Left lung (tissue), 10 donors: ENCODE data around the gene PDE4D. TPM values are rescaled to one million over a fixed set of nuclear protein-coding genes. Genes with fewer than 3 reads are reported as not detected.
A peak's percentile ranks its signal among the peaks of the same experiment; 100 is the strongest.

ENCODE experiments used
- ATAC-seq: fragments of 200-7000 bp; cut with Tn5 transposase; one replicate; pipeline ENCODE4 v1.9.1; 2020; ENCODE audit warnings: moderate library complexity
- DNase-seq, 4 donors: peaks; one replicate each; pipeline ENCODE4 v3.0.0-alpha.2; 2013 to 2020
- H3K27ac ChIP-seq, 2 donors: fragments of 200-600 bp; sonication (generic) in 1 of 2; one replicate each; pipeline versions ENCODE4 v1.5.0 to v1.8.0; 2020 to 2021
- H3K27me3 ChIP-seq, 2 donors: fragments of 200-600 bp; sonication (generic) in 1 of 2; one replicate each; pipeline versions ENCODE4 v1.5.0 to v1.8.0; 2020 to 2021
- H3K36me3 ChIP-seq, 2 donors: fragments of 200-600 bp; sonication (generic) in 1 of 2; one replicate each; pipeline versions ENCODE4 v1.5.0 to v1.8.0; 2020 to 2021
- H3K4me1 ChIP-seq, 2 donors: fragments of 200-600 bp; one replicate each; pipeline ENCODE4 v1.8.0; 2021
- H3K4me3 ChIP-seq, 2 donors: fragments of 200-600 bp; sonication (generic) in 1 of 2; one replicate each; pipeline versions ENCODE4 v1.5.0 to v1.8.0; 2020 to 2021; ENCODE audit warnings: mild to moderate bottlenecking in 1 of 2
- H3K9me3 ChIP-seq, 2 donors: fragments of 200-600 bp; sonication (generic) in 1 of 2; one replicate each; pipeline versions ENCODE4 v1.5.0 to v1.8.0; 2020 to 2021
- intact Hi-C, 2 donors: fragments of 100-400 bp; cut with DNase I; formaldehyde crosslinking; loops; one replicate each; pipeline versions ENCODE4 v1.11.2 to v1.14.2; 2022
- polyA plus RNA-seq, 6 donors: library from polyadenylated mRNA; unstranded; fragments of 120-200 nt; gene quantifications; one replicate each; pipeline ENCODE4 v1.2.1, GENCODE V29; 2013; ENCODE audit not compliant: insufficient read length in 6 of 6
- total RNA-seq, 2 donors: library from RNA; stranded (reverse); fragmentation: NEBNext Ultra II Directional; extraction: Animal tissue kit (Norgen Biotek cat#: 25700); gene quantifications; one replicate each; pipeline ENCODE4 v1.2.1, GENCODE V29; 2021
- TF ChIP-seq, protein P1 (sequence below), 2 donors: fragments of 200-600 bp; sonication (generic) in 1 of 2; IDR thresholded peaks; one replicate each; pipeline versions ENCODE4 v1.5.0 to v1.8.0; 2021; ENCODE audit warnings: antibody characterized with exemption in 2 of 2
- donor health status: DM: no; HTN: yes; CAD: no.
- donor health status: DM: no; HTN: no; CAD: no.

The PDE4D gene
- total and polyA plus RNA-seq, 8 donors, result 21.4 to 57.1 (median 25.4) TPM

DNA sequence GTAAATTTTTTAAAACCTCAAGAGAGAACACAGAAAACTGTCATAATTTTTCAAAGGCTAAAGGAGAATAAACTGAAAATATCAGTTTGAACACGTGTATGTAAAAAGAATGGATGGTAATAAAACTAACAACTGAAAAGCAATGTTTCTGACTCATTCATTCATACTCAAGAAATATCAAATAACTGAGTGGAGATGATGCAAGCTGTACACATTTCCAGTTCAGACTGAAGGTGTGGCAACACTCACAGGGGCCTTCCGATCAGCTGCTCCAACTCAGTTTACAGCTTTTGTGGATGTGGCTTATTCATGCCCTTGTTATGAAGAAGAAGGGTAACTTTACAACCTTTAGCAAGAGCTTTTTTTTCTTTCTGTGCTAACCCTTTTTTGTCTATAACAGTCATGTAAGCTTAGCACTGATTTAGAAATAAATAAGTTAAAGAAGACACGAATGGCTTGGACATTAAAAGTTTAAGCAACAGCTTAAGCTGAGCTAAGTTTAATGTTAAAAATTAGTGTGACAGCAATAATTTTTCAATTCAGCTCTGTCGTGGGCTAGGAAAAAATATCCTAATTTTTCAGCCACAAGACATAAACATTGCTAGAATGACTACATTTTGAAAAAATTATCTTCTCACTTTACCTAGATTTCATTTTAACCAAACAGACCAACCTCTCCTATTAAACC is 857.1 kb downstream of the PDE4D start:
- H3K4me1 ChIP-seq, result peaks cover 10 to 63% of the 10 kb centered on the region in 2 donors
- intact Hi-C loops, result no loop called here
- peak in 3 of 4 donors; percentile 33 to 64 (median 64) for DNase-seq
- peak overlapping the region; percentile 53 to 72 for H3K4me3 ChIP-seq
- H3K27ac ChIP-seq, result peak overlapping the region; percentile 92 to 93
- TF ChIP-seq, protein P1, sequence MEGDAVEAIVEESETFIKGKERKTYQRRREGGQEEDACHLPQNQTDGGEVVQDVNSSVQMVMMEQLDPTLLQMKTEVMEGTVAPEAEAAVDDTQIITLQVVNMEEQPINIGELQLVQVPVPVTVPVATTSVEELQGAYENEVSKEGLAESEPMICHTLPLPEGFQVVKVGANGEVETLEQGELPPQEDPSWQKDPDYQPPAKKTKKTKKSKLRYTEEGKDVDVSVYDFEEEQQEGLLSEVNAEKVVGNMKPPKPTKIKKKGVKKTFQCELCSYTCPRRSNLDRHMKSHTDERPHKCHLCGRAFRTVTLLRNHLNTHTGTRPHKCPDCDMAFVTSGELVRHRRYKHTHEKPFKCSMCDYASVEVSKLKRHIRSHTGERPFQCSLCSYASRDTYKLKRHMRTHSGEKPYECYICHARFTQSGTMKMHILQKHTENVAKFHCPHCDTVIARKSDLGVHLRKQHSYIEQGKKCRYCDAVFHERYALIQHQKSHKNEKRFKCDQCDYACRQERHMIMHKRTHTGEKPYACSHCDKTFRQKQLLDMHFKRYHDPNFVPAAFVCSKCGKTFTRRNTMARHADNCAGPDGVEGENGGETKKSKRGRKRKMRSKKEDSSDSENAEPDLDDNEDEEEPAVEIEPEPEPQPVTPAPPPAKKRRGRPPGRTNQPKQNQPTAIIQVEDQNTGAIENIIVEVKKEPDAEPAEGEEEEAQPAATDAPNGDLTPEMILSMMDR (IDR thresholded peaks at IDR 0.05), result no peak
- peak; percentile 38 for ATAC-seq
- no peaks in the 10 kb centered on the region for H3K27me3 ChIP-seq
- H3K9me3 ChIP-seq, result no peaks in the 10 kb centered on the region
- no peaks in the 10 kb centered on the region for H3K36me3 ChIP-seq

DNA sequence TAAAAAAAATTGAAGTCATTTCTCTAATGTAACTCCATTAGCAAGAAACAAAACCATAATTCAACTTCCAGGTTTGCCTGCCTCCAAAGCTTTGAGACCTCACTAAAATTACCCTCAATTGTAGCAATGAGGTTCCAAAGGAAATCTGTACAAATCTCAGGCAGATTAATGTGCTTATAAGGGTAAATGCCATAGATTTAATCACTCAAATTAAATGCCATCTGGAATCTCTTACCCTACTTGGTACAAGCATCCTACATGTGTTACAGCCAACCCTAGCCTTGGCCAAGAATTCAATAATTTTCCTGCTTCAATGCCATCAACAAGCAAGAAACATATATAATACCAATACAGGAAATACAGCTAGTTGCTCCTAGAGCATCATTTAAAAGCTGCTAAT is 857.8 kb downstream of the PDE4D start:
- ATAC-seq (no peak), DNase-seq (no peak)
- Histone ChIP-seq H3K9me3 (no peaks in the 10 kb centered on the region), H3K4me1 (peaks cover 10 to 56% of the 10 kb centered on the region in 2 donors), H3K27me3 (no peaks in the 10 kb centered on the region), H3K27ac (peak overlapping the region; percentile 92 to 93), H3K4me3 (peak overlapping the region; percentile 3 to 72), H3K36me3 (no peaks in the 10 kb centered on the region)
- TF ChIP-seq, protein P1 (IDR thresholded peaks at IDR 0.05), result no peak
- intact Hi-C loops, result no loop called here

DNA sequence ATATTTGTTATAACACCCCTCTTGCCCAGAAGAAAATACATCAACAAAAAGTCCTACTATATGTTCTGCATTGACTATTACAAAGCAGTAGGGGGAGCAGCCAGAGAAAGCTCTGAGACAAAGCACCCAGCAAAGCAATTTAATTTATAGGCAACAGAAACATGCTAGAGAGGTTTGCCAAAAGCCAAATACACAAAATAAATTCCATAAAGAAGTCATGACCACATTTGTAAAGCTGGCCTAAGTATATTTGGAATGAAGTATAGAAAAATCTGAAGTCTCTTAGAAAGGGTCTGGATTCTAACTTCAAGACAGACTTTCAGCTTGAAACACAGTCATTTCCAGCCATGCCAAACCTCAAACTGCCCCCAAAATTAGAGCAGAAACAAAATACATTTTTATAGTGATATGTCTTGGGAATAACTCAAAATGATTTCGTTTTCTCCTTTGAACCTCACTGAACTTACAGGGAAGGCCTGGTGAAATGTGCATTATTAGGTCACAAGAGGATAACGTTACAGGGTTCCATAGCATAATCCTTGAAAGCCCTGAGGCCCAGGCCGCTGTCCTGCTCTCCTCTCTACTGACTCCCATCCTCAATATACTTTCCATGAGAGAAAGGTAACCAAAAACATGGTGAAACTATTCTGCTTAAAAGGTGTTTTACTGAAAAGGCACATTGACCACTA is 858.9 kb downstream of the PDE4D start:
- Histone ChIP-seq H3K9me3 (no peaks in the 10 kb centered on the region), H3K4me3 (peak overlapping the region in 1 of 2 donors; percentile 72), H3K27me3 (no peaks in the 10 kb centered on the region), H3K36me3 (no peaks in the 10 kb centered on the region), H3K4me1 (peaks cover 7 to 45% of the 10 kb centered on the region in 2 donors), H3K27ac (peak overlapping the region in 1 of 2 donors; percentile 92)
- peak; percentile 32 for ATAC-seq
- intact Hi-C loops, result no loop called here
- TF ChIP-seq, protein P1 (IDR thresholded peaks at IDR 0.05), result peak; percentile 37 to 52
- peak in 2 of 4 donors; percentile 13 to 54 for DNase-seq

DNA sequence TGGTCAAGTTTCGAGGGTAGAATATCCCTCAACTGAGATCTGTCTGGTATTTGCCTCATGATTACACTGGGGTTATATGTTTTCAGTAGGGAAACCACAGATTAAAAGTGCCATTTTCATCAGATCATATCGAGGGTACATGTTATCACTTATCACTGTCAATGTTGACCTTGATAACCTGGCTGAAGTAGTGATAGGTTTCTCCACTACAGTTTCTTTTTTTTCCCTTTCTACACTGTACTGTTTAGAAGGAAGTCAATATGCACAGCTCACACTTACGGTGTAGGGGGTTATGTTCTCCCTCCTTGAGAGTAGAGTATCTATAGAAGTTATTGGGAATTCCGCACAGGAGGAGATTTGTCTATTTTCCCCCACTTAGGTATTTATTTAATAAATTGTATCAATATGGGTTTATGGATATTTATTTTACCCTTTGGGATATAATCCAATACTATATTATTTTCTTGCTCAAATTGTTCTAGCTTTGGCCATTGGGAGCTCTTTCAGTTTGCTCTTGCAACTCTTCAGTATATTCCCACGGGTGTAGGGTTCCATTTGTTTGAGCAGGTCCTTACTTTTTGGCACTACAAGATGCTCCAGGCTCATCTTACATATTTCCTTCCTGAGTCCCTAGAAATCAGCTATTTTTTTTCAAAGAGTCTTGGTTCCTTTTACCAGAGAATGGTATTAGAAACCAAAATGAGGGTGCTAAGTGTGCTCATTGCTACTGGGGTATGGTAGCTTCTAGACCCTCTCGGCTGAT is 866.2 kb downstream of the PDE4D start:
- Histone ChIP-seq H3K9me3 (no peaks in the 10 kb centered on the region), H3K27me3 (no peaks in the 10 kb centered on the region), H3K36me3 (peaks cover 0 to 8% of the 10 kb centered on the region in 2 donors), H3K4me1 (peaks cover 0 to 3% of the 10 kb centered on the region in 2 donors), H3K4me3 (no peak overlapping the region), H3K27ac (no peak overlapping the region)
- no peak for ATAC-seq
- TF ChIP-seq, protein P1 (IDR thresholded peaks at IDR 0.05), result no peak
- no peak for DNase-seq
- intact Hi-C loops, result no loop called here

DNA sequence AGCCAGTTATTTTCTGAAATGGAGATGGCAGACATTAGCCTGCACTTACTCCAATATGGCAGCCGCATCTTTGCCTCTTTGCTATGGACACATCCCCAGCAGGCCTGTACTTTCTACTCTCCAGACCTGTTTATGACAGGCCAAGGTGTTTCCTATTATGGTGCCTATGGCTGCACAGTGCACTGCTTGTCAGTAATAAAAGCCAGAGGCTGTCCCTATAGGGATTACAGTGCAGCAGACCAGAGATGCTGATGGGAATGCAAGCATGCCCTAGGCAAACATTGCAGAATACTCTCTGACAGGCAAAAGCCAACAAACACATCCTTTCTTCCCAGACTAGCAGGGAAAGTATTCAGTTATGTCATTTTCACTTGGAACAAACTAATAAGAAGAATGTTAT is 867.8 kb downstream of the PDE4D start:
- DNase-seq, result no peak
- intact Hi-C loops, result no loop called here

More for the DNA sequence above, 867.8 kb downstream of the PDE4D start:
- H3K27ac ChIP-seq, result no peak overlapping the region
- peaks cover 0 to 3% of the 10 kb centered on the region in 2 donors for H3K4me1 ChIP-seq
- H3K9me3 ChIP-seq, result no peaks in the 10 kb centered on the region
- TF ChIP-seq, protein P1 (IDR thresholded peaks at IDR 0.05), result no peak
- ATAC-seq, result no peak
- H3K27me3 ChIP-seq, result no peaks in the 10 kb centered on the region
- no peak overlapping the region for H3K4me3 ChIP-seq
- peaks cover 0 to 8% of the 10 kb centered on the region in 2 donors for H3K36me3 ChIP-seq
